ENCODE results near the gene ADGRL2. TPM values are rescaled to one million over a fixed set of nuclear protein-coding genes. Genes with fewer than 3 reads are reported as not detected.

Gene ADGRL2
- total RNA-seq, result 48.9 TPM

DNA sequence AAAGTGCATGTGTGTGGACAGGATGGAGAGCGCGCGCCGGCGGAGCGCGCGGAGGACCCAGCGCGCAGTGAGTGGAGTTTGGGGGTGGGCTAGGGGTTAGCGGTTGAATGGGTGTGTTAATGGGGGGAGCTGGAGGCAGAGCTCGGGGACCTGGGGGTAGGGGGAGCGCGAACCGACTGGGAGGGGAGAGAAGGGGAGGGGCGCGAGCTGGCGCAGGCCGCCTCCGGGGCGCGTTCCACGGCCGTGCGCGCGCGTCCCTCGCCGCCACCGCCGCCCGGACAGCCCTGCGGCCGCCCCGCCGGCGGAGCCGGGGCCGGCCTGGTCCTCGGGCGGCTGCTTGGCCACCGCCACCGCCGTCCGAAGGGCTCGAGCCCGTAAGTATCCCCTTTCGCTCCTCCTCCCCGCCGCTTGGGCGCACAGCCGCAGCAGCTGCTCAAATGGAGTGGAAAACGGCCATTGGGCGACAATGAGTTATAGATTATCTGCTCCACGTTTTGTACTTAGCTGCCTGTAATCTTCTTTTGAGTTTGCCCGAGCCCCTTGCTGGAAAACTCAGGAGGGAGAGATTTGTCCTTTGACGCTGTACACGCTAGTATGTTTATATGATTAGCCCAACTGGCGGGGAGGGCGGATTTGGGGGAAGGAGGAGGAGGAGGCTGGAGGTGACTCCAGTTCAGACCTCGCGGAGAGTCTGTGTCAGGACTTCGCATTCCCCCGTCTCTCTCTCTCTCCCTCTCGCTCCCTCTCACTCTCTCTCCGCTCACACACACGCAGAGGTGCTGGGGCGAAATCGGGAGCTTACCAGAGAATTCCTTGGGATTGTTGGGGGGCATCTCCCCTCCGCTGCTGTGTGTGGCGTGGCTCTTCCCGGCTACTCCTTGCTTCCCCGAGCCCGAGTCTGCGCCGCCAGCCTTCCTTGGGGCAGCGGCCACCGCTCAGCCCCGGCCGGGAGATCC, at the start of gene ADGRL2:
Gene ADGRL2 (plus strand): TSS at position 240 of the 956 bp plus-strand sequence. CDS start 36,051 bp downstream, outside the sequence.
- no peaks in the 10 kb centered on the region for H3K27me3 ChIP-seq
- peak within 1 kb of the TSS; percentile 74 to 96 for H3K4me3 ChIP-seq
- peaks cover 0 to 9% of the 10 kb centered on the region in 2 donors for H3K4me1 ChIP-seq
- TF ChIP-seq, protein P1, sequence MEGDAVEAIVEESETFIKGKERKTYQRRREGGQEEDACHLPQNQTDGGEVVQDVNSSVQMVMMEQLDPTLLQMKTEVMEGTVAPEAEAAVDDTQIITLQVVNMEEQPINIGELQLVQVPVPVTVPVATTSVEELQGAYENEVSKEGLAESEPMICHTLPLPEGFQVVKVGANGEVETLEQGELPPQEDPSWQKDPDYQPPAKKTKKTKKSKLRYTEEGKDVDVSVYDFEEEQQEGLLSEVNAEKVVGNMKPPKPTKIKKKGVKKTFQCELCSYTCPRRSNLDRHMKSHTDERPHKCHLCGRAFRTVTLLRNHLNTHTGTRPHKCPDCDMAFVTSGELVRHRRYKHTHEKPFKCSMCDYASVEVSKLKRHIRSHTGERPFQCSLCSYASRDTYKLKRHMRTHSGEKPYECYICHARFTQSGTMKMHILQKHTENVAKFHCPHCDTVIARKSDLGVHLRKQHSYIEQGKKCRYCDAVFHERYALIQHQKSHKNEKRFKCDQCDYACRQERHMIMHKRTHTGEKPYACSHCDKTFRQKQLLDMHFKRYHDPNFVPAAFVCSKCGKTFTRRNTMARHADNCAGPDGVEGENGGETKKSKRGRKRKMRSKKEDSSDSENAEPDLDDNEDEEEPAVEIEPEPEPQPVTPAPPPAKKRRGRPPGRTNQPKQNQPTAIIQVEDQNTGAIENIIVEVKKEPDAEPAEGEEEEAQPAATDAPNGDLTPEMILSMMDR (IDR thresholded peaks at IDR 0.05), result peak in 1 of 3 experiments; percentile 2
- no peaks in the 10 kb centered on the region for H3K9me3 ChIP-seq
- intact Hi-C loops (cut with DNase I), result loop anchor here (2.0 to 10.0 kb wide), 6 partner anchors 146 to 764 kb away; no protein-coding TSS in a partner anchor
- no peaks in the 10 kb centered on the region for H3K36me3 ChIP-seq
- peak within 1 kb of the TSS; percentile 96 to 100 for H3K27ac ChIP-seq
- peak; percentile 31 to 88 for DNase-seq (ENCODE audit: low spot score in 2 of 2)

DNA sequence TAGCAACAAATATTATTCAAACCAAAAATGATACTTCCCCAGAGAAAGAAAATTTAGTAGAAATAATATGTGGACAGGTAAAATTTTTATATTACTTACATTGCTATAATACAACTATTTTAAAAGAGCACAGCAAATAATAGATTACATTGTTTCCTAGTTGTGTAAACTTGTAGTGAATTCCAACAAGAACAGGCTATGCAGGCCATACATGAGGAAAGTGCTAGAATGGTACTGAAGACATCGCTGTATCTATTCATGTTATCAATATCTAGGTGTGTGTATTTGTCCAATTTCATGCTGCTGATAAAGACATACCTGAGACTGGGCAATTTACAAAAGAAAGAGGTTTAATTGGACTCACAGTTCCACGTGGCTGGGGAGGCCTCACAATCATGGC, 47.9 kb upstream of the ADGRL2 start:
- TF ChIP-seq, protein P1 (IDR thresholded peaks at IDR 0.05), result no peak
- Histone ChIP-seq H3K9me3 (no peaks in the 10 kb centered on the region), H3K27me3 (no peaks in the 10 kb centered on the region), H3K4me3 (no peak overlapping the region), H3K27ac (no peak overlapping the region), H3K4me1 (peaks cover 0 to 3% of the 10 kb centered on the region in 2 donors), H3K36me3 (no peaks in the 10 kb centered on the region)
- intact Hi-C loops (cut with DNase I), result loop anchor here (10.0 kb wide), 1 partner anchor 448 kb away; no protein-coding TSS in a partner anchor
- DNase-seq (ENCODE audit: low spot score in 2 of 2), result no peak

DNA sequence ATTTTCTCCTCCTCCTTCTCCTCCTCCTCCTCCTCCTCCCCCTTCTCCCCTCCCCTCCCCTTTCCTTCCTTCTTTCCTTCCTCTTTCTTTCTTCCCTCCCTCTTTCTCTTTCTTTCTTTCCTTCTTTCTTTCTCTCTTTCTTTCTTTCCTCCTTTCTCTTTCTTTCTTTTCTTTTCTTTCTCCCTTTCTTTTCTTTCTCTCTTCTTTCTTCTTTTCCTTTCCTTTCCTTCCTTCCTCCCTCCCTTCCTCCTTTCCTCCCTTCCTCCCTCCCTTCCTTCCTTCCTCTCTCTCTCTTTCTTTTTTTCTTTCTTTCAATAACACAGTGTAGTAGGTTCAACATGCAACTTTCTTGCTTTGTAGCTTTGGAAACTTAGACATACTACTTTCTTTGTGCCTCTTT, 46.3 kb upstream of the ADGRL2 start:
- no peak for DNase-seq (ENCODE audit: low spot score in 2 of 2)
- Histone ChIP-seq H3K9me3 (no peaks in the 10 kb centered on the region), H3K27me3 (no peaks in the 10 kb centered on the region), H3K4me3 (no peak overlapping the region), H3K4me1 (peaks cover 0 to 3% of the 10 kb centered on the region in 2 donors), H3K36me3 (no peaks in the 10 kb centered on the region), H3K27ac (no peak overlapping the region)
- TF ChIP-seq, protein P1 (IDR thresholded peaks at IDR 0.05), result no peak
- intact Hi-C loops (cut with DNase I), result loop anchor here (10.0 kb wide), 1 partner anchor 450 kb away; no protein-coding TSS in a partner anchor

DNA sequence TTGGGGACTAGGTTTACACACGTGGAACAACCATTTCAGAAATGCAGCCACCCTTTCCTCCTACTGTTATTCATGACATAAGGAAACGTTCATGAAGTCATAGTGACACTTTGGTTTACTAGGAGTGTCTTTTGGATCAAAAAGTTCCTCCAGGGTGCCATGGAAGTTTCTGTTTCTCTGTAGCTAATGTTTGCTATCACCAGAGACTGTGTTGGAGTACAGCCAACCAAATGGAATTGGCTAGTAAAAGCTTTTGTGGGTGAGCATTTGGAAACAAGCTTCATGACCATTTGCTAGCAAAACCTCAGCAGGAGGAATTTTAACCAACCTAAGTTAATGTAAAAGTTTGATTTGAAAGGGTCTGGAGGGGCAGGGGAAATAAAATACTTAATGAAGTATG, 43.9 kb upstream of the ADGRL2 start:
- Histone ChIP-seq H3K27ac (no peak overlapping the region), H3K4me3 (no peak overlapping the region), H3K27me3 (no peaks in the 10 kb centered on the region), H3K36me3 (no peaks in the 10 kb centered on the region), H3K9me3 (no peaks in the 10 kb centered on the region), H3K4me1 (peaks cover 0 to 3% of the 10 kb centered on the region in 2 donors)
- intact Hi-C loops (cut with DNase I), result loop anchor here (10.0 kb wide), 1 partner anchor 452 kb away; no protein-coding TSS in a partner anchor
- DNase-seq (ENCODE audit: low spot score in 2 of 2), result no peak
- TF ChIP-seq, protein P1 (IDR thresholded peaks at IDR 0.05), result no peak

DNA sequence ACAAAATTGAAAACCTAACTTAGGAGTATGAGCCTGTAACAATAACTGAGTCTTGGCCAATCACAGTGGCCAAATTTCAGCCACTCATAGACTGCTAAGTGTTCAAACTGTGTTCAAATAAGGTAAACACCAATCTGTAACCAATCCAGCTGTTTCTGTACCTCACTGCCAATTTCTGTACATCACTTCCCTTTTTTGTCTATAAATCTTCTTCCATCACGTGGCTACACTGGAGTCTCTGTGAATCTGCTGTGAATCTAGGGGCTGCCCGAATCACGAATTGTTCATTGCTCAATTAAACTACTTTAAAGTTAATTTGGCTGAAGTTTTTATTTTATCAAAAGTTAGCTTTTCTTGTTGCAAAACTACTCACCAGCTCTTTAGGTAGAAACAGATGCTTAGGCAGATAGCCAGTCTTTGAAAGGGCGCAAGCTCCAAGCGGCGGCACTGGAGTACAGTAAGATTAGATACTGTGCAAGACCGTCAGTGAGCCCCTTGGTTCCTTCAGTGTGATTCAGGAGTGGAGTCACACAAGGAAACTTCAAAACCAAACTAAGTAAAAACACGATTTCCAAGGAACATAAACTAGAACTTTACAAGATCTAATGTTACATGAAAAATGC, 43.2 kb upstream of the ADGRL2 start:
- TF ChIP-seq, protein P1 (IDR thresholded peaks at IDR 0.05), result no peak
- Histone ChIP-seq H3K9me3 (no peaks in the 10 kb centered on the region), H3K4me1 (peaks cover 0 to 3% of the 10 kb centered on the region in 2 donors), H3K27ac (no peak overlapping the region), H3K36me3 (no peaks in the 10 kb centered on the region), H3K4me3 (no peak overlapping the region), H3K27me3 (no peaks in the 10 kb centered on the region)
- intact Hi-C loops (cut with DNase I), result loop anchor here (10.0 kb wide), 1 partner anchor 453 kb away; no protein-coding TSS in a partner anchor
- DNase-seq (ENCODE audit: low spot score in 2 of 2), result no peak

Data from ascending aorta (tissue), 2 donors.